Endothelial cell of umbilical vein (primary cell): ENCODE data around the gene KCNMB4. TPM values are rescaled to one million over a fixed set of nuclear protein-coding genes. Genes with fewer than 3 reads are reported as not detected.
"Not testable (repeated sequence)": the region's sequence is repeated elsewhere in the genome, so short reads cannot be mapped to it uniquely, and the experiment has no call there.

ENCODE experiments used
- BruUV-seq: library from RNA; stranded (reverse); fragments of 400-500 nt; replicated peaks from 2 replicates; lab custom pipeline; 2021; lab: Mats Ljungman, UMichigan
- CTCF ChIA-PET: fragments of 300-600, 350-600 bp; sonication (Branson Sonifier 250); formaldehyde crosslinking; loops from one replicate; lab custom pipeline; 2021; ENCODE audit warnings: antibody characterized with exemption, inconsistent platforms; lab: Charles Lee
- POLR2A ChIA-PET: fragments of 300-600, 350-600 bp; sonication (Branson Sonifier 250); formaldehyde crosslinking; loops from one replicate; lab custom pipeline; 2021; ENCODE audit warnings: antibody characterized with exemption, inconsistent platforms; lab: Charles Lee
- DNase-seq: peaks from one replicate; pipeline ENCODE4 v3.0.0-alpha.2; 2011; ENCODE audit warnings: low read depth, low spot score
- FAIRE-seq: peaks from 2 replicates; lab custom pipeline; 2011; peaks lifted over from hg19 to GRCh38; lab: Jason Lieb, UNC
- H2AFZ ChIP-seq: 2 replicates; pipeline ENCODE4 v1.6.0; 2012; ENCODE audit warnings: low read depth, low read length, control low read depth, inconsistent platforms
- H3K27ac ChIP-seq: 2 replicates; pipeline ENCODE4 v1.5.1; 2011; ENCODE audit warnings: low read depth, mild to moderate bottlenecking, control low read depth, low read length, moderate library complexity; ENCODE audit not compliant: insufficient read depth
- H3K27me3 ChIP-seq, 2 experiments: 2 replicates each; pipeline versions ENCODE4 v1.6.0 to v1.6.1; 2011; ENCODE audit warnings: low read length in 2 of 2, mixed read lengths in 1 of 2; ENCODE audit not compliant: control insufficient read depth in 2 of 2, insufficient read depth in 2 of 2
- H3K36me3 ChIP-seq, 2 experiments: 2 replicates in 1 of 2; 3 replicates in 1 of 2; pipeline ENCODE4 v1.5.1; 2011; ENCODE audit warnings: low read length in 2 of 2, mild to moderate bottlenecking in 1 of 2, moderate library complexity in 1 of 2; ENCODE audit not compliant: control insufficient read depth in 2 of 2, insufficient read depth in 2 of 2; ENCODE audit errors: extremely low read depth in 1 of 2
- H3K4me1 ChIP-seq: 3 replicates; pipeline ENCODE4 v1.5.1; 2011; ENCODE audit warnings: mild to moderate bottlenecking, low read length; ENCODE audit not compliant: control insufficient read depth, insufficient read depth; ENCODE audit errors: extremely low read depth
- H3K4me2 ChIP-seq: 2 replicates; pipeline ENCODE4 v1.6.1; 2011; ENCODE audit warnings: low read length, control low read depth, mixed read lengths; ENCODE audit not compliant: insufficient read depth
- H3K4me3 ChIP-seq, 3 experiments: fragments of 200-600 bp in 1 of 3; sonication (generic), shearing (Covaris generic) in 1 of 3; replicated peaks in 1 of 3; 2 replicates each; pipeline ENCODE4 v1.5.1; 2011 to 2016; ENCODE audit warnings: control low read depth in 3 of 3, low read length in 3 of 3, mild to moderate bottlenecking in 2 of 3, inconsistent platforms in 1 of 3, low read depth in 1 of 3, moderate library complexity in 1 of 3; ENCODE audit not compliant: insufficient read depth in 1 of 3
- H3K79me2 ChIP-seq: 2 replicates; pipeline ENCODE4 v1.6.0; 2012; ENCODE audit warnings: low read length, inconsistent platforms; ENCODE audit not compliant: control insufficient read depth, insufficient read depth
- H3K9ac ChIP-seq: replicated peaks from 2 replicates; pipeline ENCODE3; 2011; ENCODE audit warnings: low read length, control low read depth; ENCODE audit not compliant: insufficient read depth; ENCODE audit errors: extremely low read depth
- H3K9me1 ChIP-seq: replicated peaks from 3 replicates; pipeline ENCODE4 v1.6.0; 2011; ENCODE audit warnings: mild to moderate bottlenecking, low read length; ENCODE audit not compliant: control insufficient read depth, insufficient read depth; ENCODE audit errors: extremely low read depth
- H3K9me3 ChIP-seq: replicated peaks from 2 replicates; pipeline ENCODE4 v1.5.1; 2012; ENCODE audit warnings: low read length, inconsistent platforms; ENCODE audit not compliant: control insufficient read depth, insufficient read depth
- H4K20me1 ChIP-seq: replicated peaks from 2 replicates; pipeline ENCODE3; 2011; ENCODE audit warnings: mild to moderate bottlenecking, low read length; ENCODE audit not compliant: control insufficient read depth, insufficient read depth; ENCODE audit errors: extremely low read depth
- EZH2 ChIP-seq: IDR thresholded peaks from 2 replicates; pipeline ENCODE4 v1.6.1; 2012; ENCODE audit warnings: borderline replicate concordance, low read depth, mild to moderate bottlenecking, moderate library complexity, low read length, inconsistent platforms; ENCODE audit not compliant: severe bottlenecking
- FOS ChIP-seq: IDR thresholded peaks from 2 replicates; pipeline ENCODE4 v1.6.1; 2011; ENCODE audit warnings: mild to moderate bottlenecking, low read length, moderate library complexity, borderline replicate concordance; ENCODE audit not compliant: insufficient read depth
- GATA2 ChIP-seq: IDR thresholded peaks from 2 replicates; pipeline ENCODE4 v1.7.0; 2011; ENCODE audit warnings: low read depth, mild to moderate bottlenecking, moderate library complexity, mixed read lengths, low read length; ENCODE audit not compliant: insufficient read length, insufficient read depth
- JUN ChIP-seq: IDR thresholded peaks from 2 replicates; pipeline ENCODE4 v1.6.1; 2011; ENCODE audit warnings: borderline replicate concordance, low read depth; ENCODE audit not compliant: insufficient read length, insufficient read depth
- MYC ChIP-seq: IDR thresholded peaks from one replicate; pipeline ENCODE4 v1.6.1; 2011; ENCODE audit warnings: mild to moderate bottlenecking, low read depth, low read length
- POLR2A ChIP-seq: IDR thresholded peaks from 2 replicates; pipeline ENCODE4 v1.6.1; 2012; ENCODE audit warnings: low read depth, mild to moderate bottlenecking, control low read depth, low read length
- POLR2AphosphoS5 ChIP-seq: IDR thresholded peaks from 2 replicates; pipeline ENCODE4 v1.6.1; 2012; ENCODE audit warnings: low read depth, mild to moderate bottlenecking, control low read depth, low read length, moderate library complexity; ENCODE audit not compliant: insufficient read depth
- dilution Hi-C: fragments of 300-500 bp; cut with MboI; formaldehyde crosslinking; loops from one replicate; pipeline ENCODE4 v1.15.0; 2019; ENCODE audit warnings: low sequenced_read_pairs; ENCODE audit not compliant: extremely low pct_ligation_motif_present
- intact Hi-C: fragments of 100-400 bp; cut with micrococcal nuclease; formaldehyde crosslinking; loops from one replicate; pipeline ENCODE4 v1.10.0; 2022
- polyA plus RNA-seq, 4 experiments: library from polyadenylated mRNA; depleted of rRNA in 3 of 4; stranded (reverse) in 3 of 4; unstranded in 1 of 4; fragments of >200 nt; gene quantifications; 2 replicates each; pipeline versions ENCODE4 v1.2.1 to v1.2.3, GENCODE V29; 2011 to 2012; ENCODE audit warnings: missing spikeins in 1 of 4
- total RNA-seq: library from RNA; stranded (reverse); gene quantifications from 2 replicates; pipeline ENCODE4 v1.2.3, GENCODE V29; 2021
- TF ChIP-seq, protein P1 (sequence below), 2 donors: IDR thresholded peaks; 1 replicate in 1 of 2; 2 replicates in 1 of 2; pipeline ENCODE4 v1.5.1; 2011; ENCODE audit warnings: low read length in 2 of 2, mild to moderate bottlenecking in 2 of 2, moderate library complexity in 2 of 2, control low read depth in 1 of 2, inconsistent platforms in 1 of 2, low read depth in 1 of 2; ENCODE audit not compliant: insufficient read depth in 1 of 2; ENCODE audit errors: extremely low read depth in 1 of 2
- TF ChIP-seq, protein P2 (sequence below): IDR thresholded peaks from 2 replicates; pipeline ENCODE4 v1.6.1; 2011; ENCODE audit not compliant: insufficient read depth, insufficient read length

The KCNMB4 gene
- total and polyA plus RNA-seq, 2 donors (not counting 3 experiments of a cell fraction or from before 2014, with no cell fraction given), result 0.97 to 2.0 TPM

DNA sequence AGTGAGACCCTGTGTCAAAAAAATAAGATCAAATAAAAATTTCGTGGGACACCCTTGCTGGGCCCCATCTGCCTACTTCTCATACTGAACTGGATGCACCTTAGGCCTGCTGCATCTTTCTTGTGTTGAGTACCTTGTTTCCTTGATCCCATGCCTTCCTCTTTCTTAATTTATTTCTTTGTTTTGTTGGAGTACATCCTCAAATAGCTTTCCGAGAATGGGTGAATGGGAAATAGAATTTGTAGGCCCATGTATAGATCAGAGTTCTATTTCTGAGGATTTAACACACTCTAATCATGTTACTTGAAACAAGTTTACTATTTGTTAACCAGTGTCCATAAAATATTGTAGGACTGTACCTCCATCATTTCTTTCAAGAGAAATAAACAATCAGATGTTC, 23.6 kb downstream of the KCNMB4 start:
- Histone ChIP-seq H4K20me1 (no peaks in the 10 kb centered on the region), H3K36me3 (no peaks in the 10 kb centered on the region), H3K27ac (no peak overlapping the region), H3K9ac (no peak overlapping the region), H3K4me2 (no peak overlapping the region), H3K79me2 (no peaks in the 10 kb centered on the region), H2AFZ (no peak overlapping the region), H3K9me3 (no peaks in the 10 kb centered on the region), H3K4me1 (no peaks in the 10 kb centered on the region), H3K9me1 (no peaks in the 10 kb centered on the region), H3K27me3 (no peaks in the 10 kb centered on the region), H3K4me3 (no peak overlapping the region)
- no TSS peak for BruUV-seq
- CTCF ChIA-PET, result no interaction called here
- FAIRE-seq (no peak), DNase-seq (no peak)
- TF ChIP-seq, protein P1, sequence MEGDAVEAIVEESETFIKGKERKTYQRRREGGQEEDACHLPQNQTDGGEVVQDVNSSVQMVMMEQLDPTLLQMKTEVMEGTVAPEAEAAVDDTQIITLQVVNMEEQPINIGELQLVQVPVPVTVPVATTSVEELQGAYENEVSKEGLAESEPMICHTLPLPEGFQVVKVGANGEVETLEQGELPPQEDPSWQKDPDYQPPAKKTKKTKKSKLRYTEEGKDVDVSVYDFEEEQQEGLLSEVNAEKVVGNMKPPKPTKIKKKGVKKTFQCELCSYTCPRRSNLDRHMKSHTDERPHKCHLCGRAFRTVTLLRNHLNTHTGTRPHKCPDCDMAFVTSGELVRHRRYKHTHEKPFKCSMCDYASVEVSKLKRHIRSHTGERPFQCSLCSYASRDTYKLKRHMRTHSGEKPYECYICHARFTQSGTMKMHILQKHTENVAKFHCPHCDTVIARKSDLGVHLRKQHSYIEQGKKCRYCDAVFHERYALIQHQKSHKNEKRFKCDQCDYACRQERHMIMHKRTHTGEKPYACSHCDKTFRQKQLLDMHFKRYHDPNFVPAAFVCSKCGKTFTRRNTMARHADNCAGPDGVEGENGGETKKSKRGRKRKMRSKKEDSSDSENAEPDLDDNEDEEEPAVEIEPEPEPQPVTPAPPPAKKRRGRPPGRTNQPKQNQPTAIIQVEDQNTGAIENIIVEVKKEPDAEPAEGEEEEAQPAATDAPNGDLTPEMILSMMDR (IDR thresholded peaks at IDR 0.05; ENCODE audit: extremely low read depth in 1 of 2, insufficient read depth in 1 of 2, low read depth in 1 of 2, low read length in 2 of 2), result no peak
- TF ChIP-seq POLR2A (no peak), JUN (no peak), FOS (no peak), GATA2 (no peak), EZH2 (no peak), POLR2AphosphoS5 (no peak), MYC (no peak)
- TF ChIP-seq, protein P2, sequence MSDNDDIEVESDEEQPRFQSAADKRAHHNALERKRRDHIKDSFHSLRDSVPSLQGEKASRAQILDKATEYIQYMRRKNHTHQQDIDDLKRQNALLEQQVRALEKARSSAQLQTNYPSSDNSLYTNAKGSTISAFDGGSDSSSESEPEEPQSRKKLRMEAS, result no peak
- intact Hi-C loops, result no loop called here
- dilution Hi-C loops, result no loop called here
- POLR2A ChIA-PET, result no interaction called here

DNA sequence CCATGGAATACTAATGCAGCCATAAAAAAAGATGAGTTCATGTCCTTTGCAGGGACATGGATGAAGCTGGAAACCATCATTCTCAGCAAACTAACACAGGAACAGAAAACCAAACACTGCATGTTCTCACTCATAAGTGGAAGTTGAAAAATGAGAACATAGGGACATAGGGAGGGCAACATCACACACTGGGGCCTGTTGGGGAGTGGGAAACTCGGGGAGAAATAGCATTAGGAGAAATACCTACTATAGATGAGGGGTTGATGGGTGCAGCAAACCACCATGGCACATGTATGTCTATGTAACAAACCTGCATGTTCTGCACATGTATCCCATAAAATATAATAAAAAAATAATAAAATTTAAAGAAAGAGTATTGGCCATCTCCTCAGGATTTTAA, 26.5 kb downstream of the KCNMB4 start:
- H2AFZ ChIP-seq, H3K9ac ChIP-seq, FAIRE-seq, H3K9me1 ChIP-seq, H3K4me3 ChIP-seq, dilution Hi-C loops, DNase-seq, intact Hi-C loops, CTCF ChIA-PET, H3K4me1 ChIP-seq, H4K20me1 ChIP-seq, H3K27ac ChIP-seq, BruUV-seq, H3K79me2 ChIP-seq, H3K36me3 ChIP-seq, H3K27me3 ChIP-seq, POLR2A ChIA-PET, H3K4me2 ChIP-seq, H3K9me3 ChIP-seq: not testable (repeated sequence)
